H1 (cell line): ENCODE measurements around the gene CNR1. TPM values are rescaled to one million over a fixed set of nuclear protein-coding genes. Genes with fewer than 3 reads are reported as not detected.
"Not testable (repeated sequence)": the region's sequence is repeated elsewhere in the genome, so short reads cannot be mapped to it uniquely, and the experiment has no call there.

Source experiments
- CTCF ChIA-PET: fragments of 300-600 bp; sonication (Branson Sonifier 250); formaldehyde crosslinking; loops from one replicate; lab custom pipeline; 2021; ENCODE audit not compliant: partially characterized antibody; lab: Charles Lee
- POLR2A ChIA-PET: fragments of 300-600 bp; sonication (Branson Sonifier 250); formaldehyde crosslinking; loops from one replicate; lab custom pipeline; 2021; ENCODE audit warnings: inconsistent platforms; ENCODE audit not compliant: partially characterized antibody; lab: Charles Lee
- DNase-seq, 2 experiments: peaks; one replicate each; pipeline versions ENCODE4 v3.0.0 to v3.0.0-alpha.2; 2010 to 2022; ENCODE audit warnings: low spot score in 2 of 2, low read depth in 1 of 2, mixed read lengths in 1 of 2
- FAIRE-seq: peaks from 2 replicates; lab custom pipeline; 2011; peaks lifted over from hg19 to GRCh38; lab: Jason Lieb, UNC
- H2AFZ ChIP-seq: 2 replicates; pipeline ENCODE4 v1.8.1; 2012; ENCODE audit warnings: low read length, inconsistent platforms
- H2AK5ac ChIP-seq: 2 replicates; pipeline ENCODE4 v1.6.1; 2013; ENCODE audit warnings: low read depth, low read length
- H2BK120ac ChIP-seq: replicated peaks from 2 replicates; pipeline ENCODE3; 2013; ENCODE audit warnings: low read depth, low read length, inconsistent platforms
- H2BK12ac ChIP-seq: 2 replicates; pipeline ENCODE4 v1.6.1; 2013; ENCODE audit warnings: low read depth, low read length
- H2BK15ac ChIP-seq: 2 replicates; pipeline ENCODE4 v1.6.1; 2013; ENCODE audit warnings: low read length
- H2BK20ac ChIP-seq: 2 replicates; pipeline ENCODE4 v1.6.1; 2013; ENCODE audit warnings: low read length
- H2BK5ac ChIP-seq: 2 replicates; pipeline ENCODE4 v1.6.1; 2013; ENCODE audit warnings: low read depth, low read length
- H3K14ac ChIP-seq: 2 replicates; pipeline ENCODE4 v1.6.1; 2013; ENCODE audit warnings: inconsistent platforms; ENCODE audit not compliant: insufficient read length
- H3K18ac ChIP-seq: 2 replicates; pipeline ENCODE4 v1.6.1; 2013; ENCODE audit warnings: low read length; ENCODE audit errors: extremely low read depth
- H3K23ac ChIP-seq: 2 replicates; pipeline ENCODE4 v1.6.1; 2013; ENCODE audit warnings: inconsistent platforms; ENCODE audit not compliant: insufficient read length
- H3K23me2 ChIP-seq: 2 replicates; pipeline ENCODE4 v1.6.1; 2013; ENCODE audit warnings: low read depth, low read length
- H3K27ac ChIP-seq: 2 replicates; pipeline ENCODE4 v1.6.1; 2011; ENCODE audit warnings: low read depth, low read length, inconsistent platforms
- H3K27me3 ChIP-seq, 4 experiments: replicated peaks in 1 of 4; 1 replicate in 1 of 4; 2 replicates in 3 of 4; pipeline versions ENCODE4 v1.6.1 to v1.8.1; 2011 to 2013; ENCODE audit warnings: low read length in 3 of 4, mild to moderate bottlenecking in 3 of 4, inconsistent platforms in 2 of 4, mixed read lengths in 2 of 4, moderate library complexity in 1 of 4; ENCODE audit not compliant: control insufficient read depth in 3 of 4, insufficient read depth in 3 of 4; ENCODE audit errors: extremely low read depth in 1 of 4
- H3K36me3 ChIP-seq, 4 experiments: 2 replicates each; pipeline versions ENCODE4 v1.6.1 to v1.8.1; 2011 to 2013; ENCODE audit warnings: mild to moderate bottlenecking in 4 of 4, low read length in 3 of 4, moderate library complexity in 2 of 4, control low read depth in 1 of 4, inconsistent platforms in 1 of 4; ENCODE audit not compliant: insufficient read depth in 4 of 4, control insufficient read depth in 2 of 4
- H3K4ac ChIP-seq: replicated peaks from 2 replicates; pipeline ENCODE3; 2013; ENCODE audit warnings: low read length, low read depth, mixed read lengths, inconsistent platforms; ENCODE audit not compliant: insufficient read length
- H3K4me1 ChIP-seq, 4 experiments: replicated peaks in 1 of 4; 1 replicate in 1 of 4; 2 replicates in 3 of 4; pipeline versions ENCODE4 v1.6.1 to v1.8.1; 2011 to 2013; ENCODE audit warnings: low read length in 3 of 4, inconsistent platforms in 2 of 4, mixed read lengths in 1 of 4; ENCODE audit not compliant: insufficient read depth in 4 of 4, control insufficient read depth in 3 of 4
- H3K4me2 ChIP-seq, 2 experiments: 2 replicates each; pipeline versions ENCODE4 v1.6.1 to v1.8.1; 2011 to 2013; ENCODE audit warnings: low read depth in 2 of 2, low read length in 2 of 2, control low read depth in 1 of 2, inconsistent platforms in 1 of 2, mild to moderate bottlenecking in 1 of 2; ENCODE audit not compliant: insufficient read depth in 1 of 2
- H3K4me3 ChIP-seq, 4 experiments: fragments of 200-600, 300-600 bp in 1 of 4; sonication (generic), shearing (Covaris generic), sonication (Bioruptor Twin) in 1 of 4; 2 replicates each; pipeline versions ENCODE4 v1.5.1 to v1.8.1; 2011 to 2016; ENCODE audit warnings: low read length in 4 of 4, low read depth in 3 of 4, control low read depth in 2 of 4, inconsistent platforms in 2 of 4, mild to moderate bottlenecking in 2 of 4, mixed read lengths in 1 of 4, moderate library complexity in 1 of 4; ENCODE audit not compliant: insufficient read depth in 2 of 4; ENCODE audit errors: extremely low read depth in 1 of 4
- H3K56ac ChIP-seq: replicated peaks from 2 replicates; pipeline ENCODE3; 2013; ENCODE audit warnings: low read depth, mild to moderate bottlenecking, mixed read lengths, low read length, inconsistent platforms; ENCODE audit not compliant: insufficient read length
- H3K79me1 ChIP-seq: 2 replicates; pipeline ENCODE4 v1.6.1; 2013; ENCODE audit warnings: low read depth, low read length, control low read depth
- H3K79me2 ChIP-seq, 2 experiments: 2 replicates each; pipeline versions ENCODE4 v1.6.1 to v1.8.1; 2012 to 2013; ENCODE audit warnings: low read length in 2 of 2, mild to moderate bottlenecking in 2 of 2, inconsistent platforms in 1 of 2; ENCODE audit not compliant: insufficient read depth in 2 of 2, control insufficient read depth in 1 of 2
- H3K9ac ChIP-seq, 4 experiments: replicated peaks in 1 of 4; 1 replicate in 1 of 4; 2 replicates in 3 of 4; pipeline versions ENCODE4 v1.6.1 to v1.8.1; 2011 to 2013; ENCODE audit warnings: low read depth in 3 of 4, low read length in 3 of 4, control low read depth in 2 of 4, mild to moderate bottlenecking in 2 of 4, moderate library complexity in 2 of 4, inconsistent platforms in 1 of 4; ENCODE audit errors: extremely low read depth in 1 of 4
- H3K9me3 ChIP-seq, 2 experiments: 2 replicates each; pipeline versions ENCODE4 v1.6.1 to v1.8.1; 2012 to 2013; ENCODE audit warnings: mild to moderate bottlenecking in 2 of 2, moderate library complexity in 2 of 2, control low read depth in 1 of 2, inconsistent platforms in 1 of 2, low read depth in 1 of 2, low read length in 1 of 2, mixed read lengths in 1 of 2; ENCODE audit not compliant: insufficient read depth in 2 of 2
- H4K20me1 ChIP-seq, 2 experiments: replicated peaks in 1 of 2; 2 replicates each; pipeline versions ENCODE3 to v1.8.1; 2011 to 2013; ENCODE audit warnings: inconsistent platforms in 2 of 2, low read length in 2 of 2, mild to moderate bottlenecking in 1 of 2; ENCODE audit not compliant: insufficient read depth in 2 of 2, control insufficient read depth in 1 of 2
- H4K5ac ChIP-seq: 2 replicates; pipeline ENCODE4 v1.6.1; 2013; ENCODE audit warnings: low read length, low read depth, mixed read lengths, inconsistent platforms; ENCODE audit not compliant: insufficient read length
- H4K8ac ChIP-seq: 2 replicates; pipeline ENCODE4 v1.8.0; 2013; ENCODE audit warnings: mild to moderate bottlenecking, moderate library complexity, low read length, inconsistent platforms; ENCODE audit not compliant: insufficient read depth; ENCODE audit errors: extremely low read depth
- H4K91ac ChIP-seq: replicated peaks from 2 replicates; pipeline ENCODE3; 2013; ENCODE audit warnings: low read length, mixed read lengths, inconsistent platforms; ENCODE audit not compliant: insufficient read length
- polyA plus RNA-seq, 7 experiments: library from polyadenylated mRNA; depleted of rRNA in 3 of 7; stranded (reverse) in 5 of 7; unstranded in 2 of 7; fragments of >200 nt in 5 of 7; fragments of 200-250 nt in 2 of 7; gene quantifications; 1 replicate in 5 of 7; 2 replicates in 1 of 7; 4 replicates in 1 of 7; pipeline versions ENCODE4 v1.2.1 to v1.2.3, GENCODE V29; 2011 to 2013; ENCODE audit warnings: missing spikeins in 2 of 7, mixed read lengths in 2 of 7
- total RNA-seq: library from RNA; stranded (reverse); fragmentation: NEBNext Ultra II Directional; extraction: Animal tissue kit (Norgen Biotek cat#: 25700); gene quantifications from 2 replicates; pipeline ENCODE4 v1.2.1, GENCODE V29; 2021

Gene CNR1
- total and polyA plus RNA-seq, 2 of the 8 experiments (the other 6 are each of a cell fraction or from before 2014, with no cell fraction given) = 0.83 to 3.1 TPM

DNA sequence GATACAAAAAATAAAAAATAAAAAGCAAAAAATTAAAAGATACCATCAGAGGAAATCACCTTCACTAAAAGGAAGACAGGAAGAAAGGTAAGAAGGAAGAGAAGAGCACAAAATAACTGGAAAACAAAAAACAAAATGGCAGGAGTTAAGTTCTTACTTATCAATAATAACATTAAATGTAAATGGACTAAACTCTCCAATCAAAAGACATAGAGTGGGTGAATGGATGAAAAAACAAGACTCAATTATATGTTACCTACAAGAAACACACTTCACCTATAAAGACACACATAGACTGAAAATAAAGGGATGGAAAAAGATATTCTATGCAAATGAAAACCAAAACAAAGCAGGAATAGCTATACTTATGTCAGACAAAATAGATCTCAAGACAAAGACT lies 35.6 kb upstream of the CNR1 start:
- DNase-seq, H3K27ac ChIP-seq, H2BK120ac ChIP-seq, H2BK20ac ChIP-seq, H3K4ac ChIP-seq, H3K9me3 ChIP-seq, H3K27me3 ChIP-seq, H2BK12ac ChIP-seq, H3K79me2 ChIP-seq, POLR2A ChIA-PET, H3K14ac ChIP-seq, H3K79me1 ChIP-seq, FAIRE-seq, H2BK5ac ChIP-seq, H4K91ac ChIP-seq, H4K20me1 ChIP-seq, CTCF ChIA-PET, H3K36me3 ChIP-seq, H4K5ac ChIP-seq, H4K8ac ChIP-seq, H2AK5ac ChIP-seq, H2BK15ac ChIP-seq, H3K4me2 ChIP-seq, H3K18ac ChIP-seq, H3K23me2 ChIP-seq, H3K4me3 ChIP-seq, H3K23ac ChIP-seq, H3K9ac ChIP-seq, H3K56ac ChIP-seq, H3K4me1 ChIP-seq, H2AFZ ChIP-seq: not testable (repeated sequence)
